ENCODE measurements around the gene FXYD3.

DNA sequence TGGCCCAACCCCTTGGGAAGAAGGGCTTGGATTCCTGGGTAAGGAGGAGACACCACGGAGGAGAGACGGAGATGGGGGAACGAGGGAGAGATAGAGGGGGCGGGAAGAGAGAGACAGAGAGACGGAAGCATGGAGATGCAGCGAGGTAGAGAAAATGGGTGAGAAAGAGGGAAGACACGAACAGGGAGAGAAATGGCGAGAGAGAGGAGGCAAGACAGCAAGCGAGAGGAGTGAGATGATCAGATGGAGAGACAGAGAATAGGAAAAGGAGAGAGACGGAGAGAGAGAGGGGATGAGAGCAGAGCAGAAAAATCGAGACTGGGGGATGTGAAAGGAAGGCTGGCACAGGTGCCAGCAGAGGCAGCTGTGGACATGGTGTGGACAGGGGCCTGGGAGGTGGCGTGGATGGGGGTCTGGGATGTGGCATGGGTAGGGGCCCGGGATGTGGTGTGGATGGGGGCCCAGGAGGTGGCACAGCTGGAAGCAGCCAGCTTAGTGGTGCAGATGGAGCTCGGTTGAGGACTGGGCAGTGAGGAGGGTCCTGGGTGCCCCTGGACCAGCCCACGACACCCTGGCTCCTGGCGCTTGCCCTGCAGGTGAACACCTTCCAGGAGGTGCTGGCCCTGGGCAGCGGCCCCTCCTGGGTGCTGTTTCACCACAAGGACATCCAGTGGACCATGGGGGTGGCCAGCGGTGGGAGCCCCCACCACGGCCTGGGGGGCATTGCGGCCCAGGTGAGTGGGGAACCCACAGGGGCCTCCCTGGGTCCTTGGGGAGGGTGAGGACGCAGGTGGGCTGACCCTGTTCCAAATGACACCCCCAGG, 40.2 kb upstream of the FXYD3 start:
- TF ChIP-seq, protein P1, sequence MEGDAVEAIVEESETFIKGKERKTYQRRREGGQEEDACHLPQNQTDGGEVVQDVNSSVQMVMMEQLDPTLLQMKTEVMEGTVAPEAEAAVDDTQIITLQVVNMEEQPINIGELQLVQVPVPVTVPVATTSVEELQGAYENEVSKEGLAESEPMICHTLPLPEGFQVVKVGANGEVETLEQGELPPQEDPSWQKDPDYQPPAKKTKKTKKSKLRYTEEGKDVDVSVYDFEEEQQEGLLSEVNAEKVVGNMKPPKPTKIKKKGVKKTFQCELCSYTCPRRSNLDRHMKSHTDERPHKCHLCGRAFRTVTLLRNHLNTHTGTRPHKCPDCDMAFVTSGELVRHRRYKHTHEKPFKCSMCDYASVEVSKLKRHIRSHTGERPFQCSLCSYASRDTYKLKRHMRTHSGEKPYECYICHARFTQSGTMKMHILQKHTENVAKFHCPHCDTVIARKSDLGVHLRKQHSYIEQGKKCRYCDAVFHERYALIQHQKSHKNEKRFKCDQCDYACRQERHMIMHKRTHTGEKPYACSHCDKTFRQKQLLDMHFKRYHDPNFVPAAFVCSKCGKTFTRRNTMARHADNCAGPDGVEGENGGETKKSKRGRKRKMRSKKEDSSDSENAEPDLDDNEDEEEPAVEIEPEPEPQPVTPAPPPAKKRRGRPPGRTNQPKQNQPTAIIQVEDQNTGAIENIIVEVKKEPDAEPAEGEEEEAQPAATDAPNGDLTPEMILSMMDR (IDR thresholded peaks at IDR 0.05; ENCODE audit: poor library complexity, severe bottlenecking): no peak
- TF ChIP-seq EP300 (conservative IDR thresholded peaks at IDR 0.05; ENCODE audit: poor library complexity, severe bottlenecking) (no peak), EZH2 (IDR thresholded peaks at IDR 0.05; ENCODE audit: borderline replicate concordance, insufficient read depth, low read length, poor library complexity, severe bottlenecking) (no peak)
